Endodermal cell (in vitro differentiated cells): ENCODE results near the gene MCOLN1. TPM values are rescaled to one million over a fixed set of nuclear protein-coding genes. Genes with fewer than 3 reads are reported as not detected.

Source experiments
- DNase-seq: peaks from one replicate; pipeline ENCODE4 v3.0.0-alpha.2; 2017
- H3K27ac ChIP-seq: 2 replicates; pipeline ENCODE4 v1.5.1; 2013; ENCODE audit warnings: mild to moderate bottlenecking, low read depth, low read length, moderate library complexity
- H3K27me3 ChIP-seq: 2 replicates; pipeline ENCODE4 v1.6.1; 2013; ENCODE audit warnings: mild to moderate bottlenecking, low read length, moderate library complexity; ENCODE audit not compliant: insufficient read depth, control insufficient read depth, poor library complexity, severe bottlenecking
- H3K36me3 ChIP-seq: 2 replicates; pipeline ENCODE4 v1.7.0; 2013; ENCODE audit warnings: mild to moderate bottlenecking, low read length, moderate library complexity; ENCODE audit not compliant: control insufficient read depth, insufficient read depth
- H3K4me1 ChIP-seq: one replicate; pipeline ENCODE4 v1.7.0; 2013; ENCODE audit warnings: low read length; ENCODE audit not compliant: control insufficient read depth, insufficient read depth
- H3K4me3 ChIP-seq: 2 replicates; pipeline ENCODE4 v1.5.1; 2013; ENCODE audit warnings: mild to moderate bottlenecking, low read length, moderate library complexity
- H3K9ac ChIP-seq: 2 replicates; pipeline ENCODE4 v1.6.1; 2013; ENCODE audit warnings: mild to moderate bottlenecking, low read length, moderate library complexity; ENCODE audit not compliant: poor library complexity, severe bottlenecking; ENCODE audit errors: extremely low read depth
- H3K9me3 ChIP-seq: 2 replicates; pipeline ENCODE4 v1.6.1; 2013; ENCODE audit warnings: mild to moderate bottlenecking, low read length, moderate library complexity; ENCODE audit not compliant: control insufficient read depth
- H3K27ac Mint-ChIP-seq: 2 replicates; pipeline ENCODE4 v1.8.0; 2020; ENCODE audit warnings: mixed read lengths
- H3K27me3 Mint-ChIP-seq: 2 replicates; pipeline ENCODE4 v1.8.0; 2021; ENCODE audit warnings: mild to moderate bottlenecking, mixed read lengths; ENCODE audit not compliant: insufficient read depth
- H3K36me3 Mint-ChIP-seq: 2 replicates; pipeline ENCODE4 v1.8.0; 2020; ENCODE audit warnings: low read depth, mixed read lengths
- H3K4me1 Mint-ChIP-seq: 2 replicates; pipeline ENCODE4 v1.8.0; 2020; ENCODE audit warnings: mixed read lengths
- H3K4me3 Mint-ChIP-seq: 2 replicates; pipeline ENCODE4 v1.8.0; 2020; ENCODE audit warnings: mild to moderate bottlenecking, moderate library complexity, mixed read lengths
- H3K9me3 Mint-ChIP-seq: 2 replicates; pipeline ENCODE4 v1.8.0; 2020; ENCODE audit warnings: mild to moderate bottlenecking, mixed read lengths
- WGBS, 2 experiments: methylation state at CpG; one replicate each; pipeline versions ENCODE4 v1.1.5 to v1.1.7; 2013; ENCODE audit warnings: missing lambda C conversion rate in 2 of 2, mixed read lengths in 1 of 2; ENCODE audit not compliant: insufficient coverage in 1 of 2, insufficient read length in 1 of 2; 5-methylcytosine and 5-hydroxymethylcytosine counted together
- total RNA-seq, 2 donors: library from RNA; stranded (reverse); fragmentation: NEBNext Ultra II Directional in 1 of 2; extraction: Animal tissue kit (Norgen Biotek cat#: 25700) in 1 of 2; gene quantifications; 2 replicates in 1 of 2; 3 replicates in 1 of 2; pipeline ENCODE4 v1.2.1, GENCODE V29; 2021
- TF ChIP-seq, protein P1 (sequence below): fragments of 200-600 bp; sonication (generic); conservative IDR thresholded peaks from 2 replicates; pipeline ENCODE4 v1.5.0; 2021; ENCODE audit warnings: antibody characterized with exemption, mild to moderate bottlenecking

The MCOLN1 gene
- total RNA-seq, 2 donors from 2014 or later, result 18.0 to 21.4 TPM

DNA sequence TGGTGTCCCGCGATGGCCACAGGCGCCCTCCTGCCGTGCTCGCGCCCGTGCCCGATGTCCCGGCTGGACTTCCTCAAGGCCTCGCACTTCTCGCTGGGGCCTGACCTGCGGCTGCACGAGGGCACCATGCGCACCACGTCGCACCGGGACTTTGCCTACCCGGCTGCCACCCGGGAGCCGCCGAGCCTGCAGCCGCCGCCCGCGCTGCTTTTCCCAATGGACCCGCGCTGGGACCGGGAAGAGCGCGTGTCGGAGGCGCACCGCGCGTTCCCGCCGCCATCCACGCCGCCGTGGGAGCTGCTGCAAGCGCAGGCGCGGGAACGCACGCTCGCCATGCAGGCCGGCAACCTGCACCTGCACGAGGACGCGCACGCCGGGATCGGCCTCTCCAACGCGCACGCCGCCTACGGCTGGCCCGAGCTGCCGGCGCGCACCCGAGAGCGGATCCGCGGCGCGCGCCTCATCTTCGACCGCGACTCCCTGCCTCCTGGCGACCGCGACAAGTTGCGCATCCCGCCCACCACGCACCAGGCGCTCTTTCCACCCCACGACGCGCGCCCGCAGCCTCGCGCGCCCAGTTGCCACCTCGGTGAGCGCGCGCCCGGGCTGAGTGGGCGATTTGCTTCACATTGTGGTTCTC, 21.5 kb upstream of the MCOLN1 start:
- peaks cover 84% of the 10 kb centered on the region for H3K27me3 Mint-ChIP-seq
- no peak overlapping the region for H3K27ac Mint-ChIP-seq
- H3K9me3 Mint-ChIP-seq, result no peaks in the 10 kb centered on the region
- no peaks in the 10 kb centered on the region for H3K4me1 Mint-ChIP-seq
- H3K27ac ChIP-seq, result no peak overlapping the region
- TF ChIP-seq, protein P1, sequence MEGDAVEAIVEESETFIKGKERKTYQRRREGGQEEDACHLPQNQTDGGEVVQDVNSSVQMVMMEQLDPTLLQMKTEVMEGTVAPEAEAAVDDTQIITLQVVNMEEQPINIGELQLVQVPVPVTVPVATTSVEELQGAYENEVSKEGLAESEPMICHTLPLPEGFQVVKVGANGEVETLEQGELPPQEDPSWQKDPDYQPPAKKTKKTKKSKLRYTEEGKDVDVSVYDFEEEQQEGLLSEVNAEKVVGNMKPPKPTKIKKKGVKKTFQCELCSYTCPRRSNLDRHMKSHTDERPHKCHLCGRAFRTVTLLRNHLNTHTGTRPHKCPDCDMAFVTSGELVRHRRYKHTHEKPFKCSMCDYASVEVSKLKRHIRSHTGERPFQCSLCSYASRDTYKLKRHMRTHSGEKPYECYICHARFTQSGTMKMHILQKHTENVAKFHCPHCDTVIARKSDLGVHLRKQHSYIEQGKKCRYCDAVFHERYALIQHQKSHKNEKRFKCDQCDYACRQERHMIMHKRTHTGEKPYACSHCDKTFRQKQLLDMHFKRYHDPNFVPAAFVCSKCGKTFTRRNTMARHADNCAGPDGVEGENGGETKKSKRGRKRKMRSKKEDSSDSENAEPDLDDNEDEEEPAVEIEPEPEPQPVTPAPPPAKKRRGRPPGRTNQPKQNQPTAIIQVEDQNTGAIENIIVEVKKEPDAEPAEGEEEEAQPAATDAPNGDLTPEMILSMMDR, result peak; percentile 51
- H3K27me3 ChIP-seq, result peaks cover 46% of the 10 kb centered on the region
- peak overlapping the region; percentile 36 for H3K4me3 Mint-ChIP-seq
- no peaks in the 10 kb centered on the region for H3K36me3 ChIP-seq
- H3K9me3 ChIP-seq, result no peaks in the 10 kb centered on the region
- H3K4me1 ChIP-seq, result no peaks in the 10 kb centered on the region
- peak overlapping the region; percentile 64 for H3K4me3 ChIP-seq
- no peaks in the 10 kb centered on the region for H3K36me3 Mint-ChIP-seq
- H3K9ac ChIP-seq, result no peak overlapping the region
- peak; percentile 93 for DNase-seq
- WGBS, 2 experiments, result 1 to 3% methylated on average over 27 to 93 of the region's 93 CpGs

DNA sequence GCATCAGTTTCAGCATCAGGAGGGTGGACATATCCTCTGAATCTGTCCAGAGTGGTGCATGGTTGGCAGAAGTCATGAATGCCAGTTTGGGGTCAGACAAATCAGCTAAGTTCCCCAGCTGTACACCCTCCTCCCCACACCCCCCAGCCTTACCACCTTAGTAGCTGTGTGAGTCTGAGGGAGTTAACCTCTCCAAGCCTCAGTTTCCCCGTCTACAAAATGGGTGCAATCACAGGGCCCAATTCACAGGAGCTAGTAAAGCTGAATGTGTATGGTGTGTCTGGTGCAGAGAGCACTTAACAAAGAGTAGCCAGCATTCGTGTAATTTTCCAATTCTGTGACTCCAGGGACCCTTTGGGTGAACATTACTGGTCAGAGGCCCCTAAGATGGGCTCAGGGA, 19.9 kb upstream of the MCOLN1 start:
- no peak overlapping the region for H3K27ac Mint-ChIP-seq
- no peak overlapping the region for H3K27ac ChIP-seq
- DNase-seq, result no peak
- H3K9ac ChIP-seq, result no peak overlapping the region
- H3K4me1 Mint-ChIP-seq, result no peaks in the 10 kb centered on the region
- H3K4me1 ChIP-seq, result no peaks in the 10 kb centered on the region
- H3K27me3 Mint-ChIP-seq, result peaks cover 79% of the 10 kb centered on the region
- H3K27me3 ChIP-seq, result peaks cover 41% of the 10 kb centered on the region
- TF ChIP-seq, protein P1, result no peak
- no peaks in the 10 kb centered on the region for H3K9me3 Mint-ChIP-seq
- 50 to 68% methylated on average over 1 to 2 of the region's 2 CpGs for WGBS, 2 experiments
- H3K9me3 ChIP-seq, result no peaks in the 10 kb centered on the region
- H3K4me3 Mint-ChIP-seq, result no peak overlapping the region
- no peaks in the 10 kb centered on the region for H3K36me3 Mint-ChIP-seq
- H3K4me3 ChIP-seq, result no peak overlapping the region
- no peaks in the 10 kb centered on the region for H3K36me3 ChIP-seq

DNA sequence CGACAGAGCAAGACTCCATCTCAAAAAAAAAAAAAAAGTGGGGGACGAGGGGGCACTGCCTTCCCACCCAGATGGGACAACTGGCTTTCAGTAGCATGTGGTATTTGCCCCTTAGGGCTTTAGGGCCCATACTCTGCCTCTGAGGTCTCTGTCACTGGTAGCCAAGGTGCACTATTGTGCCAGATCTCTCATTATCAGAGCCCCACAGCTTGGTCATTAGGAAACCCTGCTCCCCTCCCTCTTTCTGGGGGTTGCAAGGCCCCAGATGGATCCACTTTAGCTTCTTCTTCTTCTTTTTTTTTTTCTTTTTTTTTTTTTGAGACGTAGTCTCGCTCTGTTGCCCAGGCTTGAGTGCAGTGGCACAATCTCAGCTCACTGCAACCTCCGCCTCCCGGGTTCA, 17.7 kb upstream of the MCOLN1 start:
- no peak overlapping the region for H3K27ac ChIP-seq
- H3K36me3 Mint-ChIP-seq, result no peaks in the 10 kb centered on the region
- H3K9ac ChIP-seq, result no peak overlapping the region
- H3K4me1 Mint-ChIP-seq, result no peaks in the 10 kb centered on the region
- peaks cover 72% of the 10 kb centered on the region for H3K27me3 Mint-ChIP-seq
- no peak overlapping the region for H3K4me3 Mint-ChIP-seq
- H3K36me3 ChIP-seq, result no peaks in the 10 kb centered on the region
- H3K27ac Mint-ChIP-seq, result no peak overlapping the region
- no peak for DNase-seq
- peaks cover 44% of the 10 kb centered on the region for H3K27me3 ChIP-seq
- H3K4me3 ChIP-seq, result no peak overlapping the region
- WGBS, 2 experiments, result 86 to 94% methylated on average over 1 to 6 of the region's 6 CpGs
- no peaks in the 10 kb centered on the region for H3K9me3 ChIP-seq
- no peaks in the 10 kb centered on the region for H3K9me3 Mint-ChIP-seq
- TF ChIP-seq, protein P1, result no peak
- no peaks in the 10 kb centered on the region for H3K4me1 ChIP-seq
